Measurements from ENCODE around the gene SLC37A1.
"Not testable (repeated sequence)": the region's sequence is repeated elsewhere in the genome, so short reads cannot be mapped to it uniquely, and the experiment has no call there.

The SLC37A1 gene

DNA sequence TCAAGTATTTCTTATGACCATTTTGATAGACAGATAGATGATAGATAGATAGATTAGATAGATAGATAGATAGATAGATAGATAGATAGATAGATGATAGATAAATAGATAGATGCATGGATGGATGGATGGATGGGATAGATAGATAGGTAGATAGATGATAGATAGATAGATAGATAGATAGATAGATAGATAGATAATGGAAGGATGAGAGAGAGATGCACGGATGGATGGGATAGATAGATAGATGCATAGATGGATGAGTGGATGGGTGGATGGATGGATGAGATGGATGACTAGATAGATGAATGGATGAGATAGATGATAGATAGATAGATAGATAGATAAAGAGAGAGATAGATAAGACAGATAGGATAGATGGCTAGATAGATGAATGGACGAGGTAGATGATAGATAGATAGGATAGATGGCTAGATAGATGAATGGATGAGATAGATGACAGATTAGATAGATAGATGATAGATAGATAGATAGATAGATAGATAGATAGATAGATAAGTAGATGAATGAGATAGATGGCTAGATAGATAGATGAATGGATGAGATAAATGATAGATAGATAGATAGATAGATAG lies 114.9 kb downstream of the SLC37A1 start:
- DNase-seq (ENCODE audit: insufficient read length, low spot score); FAIRE-seq: not testable (repeated sequence)

DNA sequence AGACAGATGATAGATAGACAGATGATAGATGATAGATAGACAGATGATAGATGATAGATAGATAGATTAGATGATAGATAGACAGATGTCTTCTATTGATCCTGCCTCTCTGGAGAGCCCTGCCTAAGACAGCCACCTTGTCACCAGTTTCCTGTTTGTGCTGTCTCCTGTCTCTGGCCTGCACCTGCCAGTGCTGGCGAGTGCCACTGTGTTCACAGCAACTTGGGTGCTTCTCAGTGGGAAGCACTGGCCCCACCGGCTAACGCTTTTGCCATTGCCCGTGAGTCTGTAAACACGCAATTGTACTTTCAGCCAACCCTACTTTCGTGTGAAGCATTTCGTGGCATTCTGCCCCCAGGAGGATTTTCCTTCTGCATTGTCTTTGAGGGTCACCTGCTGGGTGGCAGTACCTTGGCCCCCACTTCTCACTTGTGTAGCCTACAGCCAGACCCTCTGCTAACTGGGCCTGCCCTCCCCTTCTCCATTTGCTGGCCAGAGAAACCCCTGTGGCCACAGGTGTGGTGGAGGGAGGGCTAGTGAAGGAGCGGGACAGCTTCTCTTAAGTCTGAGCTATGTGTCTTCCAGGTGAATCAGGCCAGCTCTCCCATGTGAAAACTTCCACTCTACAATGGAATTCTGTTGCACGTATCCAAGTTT lies 116.4 kb downstream of the SLC37A1 start:
- DNase-seq (ENCODE audit: insufficient read length, low spot score), result no peak
- no peak for FAIRE-seq

DNA sequence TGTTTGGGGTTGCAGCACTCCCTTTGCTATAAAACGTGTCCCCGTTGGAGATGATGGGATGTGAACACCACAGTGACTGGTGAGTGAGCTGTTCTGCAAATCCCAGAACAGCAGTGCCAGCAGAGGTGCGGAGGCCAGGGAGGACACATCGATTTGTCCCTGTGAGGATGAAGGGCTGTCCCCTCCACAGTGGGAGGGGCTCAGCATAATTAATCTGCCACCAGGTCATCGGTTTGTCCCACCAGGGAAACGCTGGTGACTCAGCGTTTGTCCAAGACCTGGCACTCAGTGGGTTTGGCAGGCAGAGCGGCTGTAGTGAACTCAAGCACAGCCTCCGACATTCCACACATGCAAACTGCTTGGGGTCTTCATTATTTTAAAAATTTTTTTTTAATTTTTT lies 117.0 kb downstream of the SLC37A1 start:
- DNase-seq (ENCODE audit: insufficient read length, low spot score) (no peak), FAIRE-seq (no peak)

Measured in HTR-8/SVneo (cell line).